ENCODE data around the gene RNF150.
"Not testable (repeated sequence)": the region's sequence is repeated elsewhere in the genome, so short reads cannot be mapped to it uniquely, and the experiment has no call there.

Gene RNF150

GRCh38 chr4:141058591-141059512 is 74.4 kb downstream of the RNF150 start:
- DNase-seq (ENCODE audit: low read depth): peak; percentile 67
- H3K4me3 ChIP-seq (ENCODE audit: low read length): no peak overlapping the region
- TF ChIP-seq CTCF (conservative IDR thresholded peaks at IDR 0.05; ENCODE audit: low read length): no peak

GRCh38 chr4:141057582-141057981 is 75.7 kb downstream of the RNF150 start:
- no peak for TF ChIP-seq CTCF (conservative IDR thresholded peaks at IDR 0.05; ENCODE audit: low read length)
- H3K4me3 ChIP-seq (ENCODE audit: low read length): no peak overlapping the region
- DNase-seq (ENCODE audit: low read depth): no peak

- TF ChIP-seq CTCF (conservative IDR thresholded peaks at IDR 0.05; ENCODE audit: low read length): no peak
- no peak overlapping the region for H3K4me3 ChIP-seq (ENCODE audit: low read length)
- DNase-seq (ENCODE audit: low read depth): no peak
Observed at GRCh38 chr4:141056473-141056872, 76.8 kb downstream of the RNF150 start.

DNA sequence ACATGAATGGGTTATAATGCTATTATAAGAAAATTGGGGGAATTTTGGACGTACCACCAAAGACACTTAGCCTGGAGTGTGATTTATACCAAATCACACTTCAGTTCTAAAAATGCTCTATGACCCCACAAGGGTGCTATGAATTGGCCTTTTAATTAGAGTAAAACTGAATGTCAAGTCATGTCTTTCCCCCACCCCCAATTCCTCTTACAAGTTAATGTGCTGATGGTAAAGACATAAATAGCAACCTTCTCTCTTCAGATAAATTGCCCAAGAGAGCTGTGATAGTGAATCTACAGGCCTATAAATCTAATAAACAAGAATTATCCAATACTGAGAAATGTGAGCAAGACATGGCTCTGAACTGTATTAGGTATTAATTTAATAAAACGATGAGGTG is 78.8 kb downstream of the RNF150 start:
- DNase-seq (ENCODE audit: low read depth): no peak
- TF ChIP-seq CTCF (conservative IDR thresholded peaks at IDR 0.05; ENCODE audit: low read length): no peak
- H3K4me3 ChIP-seq (ENCODE audit: low read length): no peak overlapping the region

DNA sequence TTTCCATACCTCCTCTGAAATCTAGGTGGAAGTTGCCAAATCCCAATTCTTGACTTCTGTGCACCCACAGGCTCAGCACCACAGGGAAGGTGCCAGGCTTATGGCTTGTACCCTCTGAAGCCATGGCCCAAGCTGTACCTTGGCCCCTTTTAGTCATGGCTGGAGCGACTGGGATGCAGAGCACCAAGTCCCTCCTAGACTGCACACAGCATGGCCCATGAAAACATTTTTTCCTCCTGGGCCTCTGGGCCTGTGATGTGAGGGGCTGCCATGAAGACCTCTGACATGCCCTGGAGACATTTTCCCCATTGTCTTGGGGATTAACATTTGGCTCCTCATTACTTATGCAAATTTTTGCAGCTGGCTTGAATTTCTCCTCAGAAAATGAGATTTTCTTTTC is 82.3 kb downstream of the RNF150 start:
- not testable (repeated sequence) for DNase-seq (ENCODE audit: low read depth); H3K4me3 ChIP-seq (ENCODE audit: low read length)

GRCh38 chr4:141047228-141047884 is 85.9 kb downstream of the RNF150 start:
- TF ChIP-seq CTCF (conservative IDR thresholded peaks at IDR 0.05; ENCODE audit: low read length): no peak
- H3K4me3 ChIP-seq (ENCODE audit: low read length): no peak overlapping the region
- peak; percentile 67 for DNase-seq (ENCODE audit: low read depth)

GRCh38 chr4:141046255-141046654 is 87.0 kb downstream of the RNF150 start:
- TF ChIP-seq CTCF (conservative IDR thresholded peaks at IDR 0.05; ENCODE audit: low read length): no peak
- peak; percentile 97 for DNase-seq (ENCODE audit: low read depth)
- H3K4me3 ChIP-seq (ENCODE audit: low read length): no peak overlapping the region

Measured in AG10803 (cell line).